GM20000 (cell line): ENCODE measurements around the gene C4orf50.

Experiments
- DNase-seq: peaks from one replicate; pipeline ENCODE4 v3.0.0; 2012; ENCODE audit warnings: low spot score
- TF ChIP-seq, protein P1 (sequence below): IDR thresholded peaks from 2 replicates; pipeline ENCODE4 v1.5.1; 2012; ENCODE audit warnings: mild to moderate bottlenecking, control low read depth; ENCODE audit errors: extremely low read depth, missing control alignments

Gene C4orf50

DNA sequence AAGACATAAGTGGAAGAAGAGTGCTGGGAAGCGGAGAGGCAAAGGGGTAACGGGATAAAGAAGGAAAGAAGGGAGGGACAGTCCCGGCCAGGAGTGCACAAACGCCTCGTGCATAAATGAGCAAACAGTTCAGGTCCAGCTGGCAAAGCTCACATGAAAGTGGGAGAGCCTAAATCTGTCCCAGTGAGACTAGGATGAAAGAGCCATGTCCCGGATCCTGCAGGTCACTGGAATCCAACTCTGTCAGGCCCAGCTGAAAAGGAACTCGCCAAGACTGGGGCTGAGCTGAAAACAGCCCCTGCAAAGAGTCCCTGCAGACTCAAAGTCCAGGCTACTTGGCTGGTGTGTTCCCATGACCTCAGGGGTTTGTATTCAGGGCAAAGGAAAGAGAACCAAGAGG is 87.4 kb downstream of the C4orf50 start:
- TF ChIP-seq, protein P1, sequence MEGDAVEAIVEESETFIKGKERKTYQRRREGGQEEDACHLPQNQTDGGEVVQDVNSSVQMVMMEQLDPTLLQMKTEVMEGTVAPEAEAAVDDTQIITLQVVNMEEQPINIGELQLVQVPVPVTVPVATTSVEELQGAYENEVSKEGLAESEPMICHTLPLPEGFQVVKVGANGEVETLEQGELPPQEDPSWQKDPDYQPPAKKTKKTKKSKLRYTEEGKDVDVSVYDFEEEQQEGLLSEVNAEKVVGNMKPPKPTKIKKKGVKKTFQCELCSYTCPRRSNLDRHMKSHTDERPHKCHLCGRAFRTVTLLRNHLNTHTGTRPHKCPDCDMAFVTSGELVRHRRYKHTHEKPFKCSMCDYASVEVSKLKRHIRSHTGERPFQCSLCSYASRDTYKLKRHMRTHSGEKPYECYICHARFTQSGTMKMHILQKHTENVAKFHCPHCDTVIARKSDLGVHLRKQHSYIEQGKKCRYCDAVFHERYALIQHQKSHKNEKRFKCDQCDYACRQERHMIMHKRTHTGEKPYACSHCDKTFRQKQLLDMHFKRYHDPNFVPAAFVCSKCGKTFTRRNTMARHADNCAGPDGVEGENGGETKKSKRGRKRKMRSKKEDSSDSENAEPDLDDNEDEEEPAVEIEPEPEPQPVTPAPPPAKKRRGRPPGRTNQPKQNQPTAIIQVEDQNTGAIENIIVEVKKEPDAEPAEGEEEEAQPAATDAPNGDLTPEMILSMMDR, result no peak

GRCh38 chr4:5930456-5930855 is 87.8 kb downstream of the C4orf50 start:
- TF ChIP-seq, protein P1, result no peak
- DNase-seq, result no peak

More for the DNA sequence above, 87.4 kb downstream of the C4orf50 start:
- no peak for DNase-seq

DNA sequence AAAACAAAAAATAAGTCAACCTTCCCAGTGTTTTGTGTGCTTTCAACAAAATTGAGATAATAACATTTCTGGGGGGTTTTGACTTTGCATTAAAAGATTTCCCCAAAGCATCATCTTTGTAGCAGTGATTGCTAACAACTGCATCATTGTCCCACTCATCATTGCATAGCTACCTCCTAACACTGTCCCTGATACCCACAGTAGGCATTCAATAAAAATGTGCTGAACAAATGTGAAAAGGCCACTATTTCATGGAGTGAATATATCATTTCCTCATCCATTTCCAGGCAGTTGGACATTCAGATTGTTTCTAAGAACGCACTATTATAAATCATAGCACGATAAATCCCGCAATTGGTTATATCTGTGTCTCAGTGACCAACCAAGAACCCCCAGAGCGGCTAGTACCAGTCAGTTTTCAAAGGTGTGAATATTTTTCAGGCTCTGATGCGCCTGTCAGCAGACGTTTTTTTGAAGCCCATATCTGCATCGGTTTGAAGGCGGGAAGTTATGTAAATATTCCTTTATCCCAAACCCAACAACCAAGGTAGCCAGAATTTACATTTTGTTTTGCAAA is 89.3 kb downstream of the C4orf50 start:
- TF ChIP-seq, protein P1, result no peak
- no peak for DNase-seq

- TF ChIP-seq, protein P1, result no peak
Measured at GRCh38 chr4:5928274-5928673, 90.0 kb downstream of the C4orf50 start.

GRCh38 chr4:5927747-5928146 is 90.5 kb downstream of the C4orf50 start:
- DNase-seq, result no peak
- TF ChIP-seq, protein P1, result no peak

More at GRCh38 chr4:5928274-5928673, 90.0 kb downstream of the C4orf50 start:
- DNase-seq, result no peak

GRCh38 chr4:5927116-5927515 is 91.1 kb downstream of the C4orf50 start:
- no peak for DNase-seq
- TF ChIP-seq, protein P1, result no peak

GRCh38 chr4:5926598-5926997 is 91.6 kb downstream of the C4orf50 start:
- TF ChIP-seq, protein P1, result no peak
- no peak for DNase-seq
